ENCODE measurements around the gene TNNC2.

Gene TNNC2

GRCh38 chr20:45861221-45862075 lies 34.3 kb upstream of the TNNC2 start:
- TF ChIP-seq SPI1 (IDR thresholded peaks at IDR 0.05; ENCODE audit: low read depth, low read length) (no peak), POLR2A (IDR thresholded peaks at IDR 0.05; ENCODE audit: low read depth, low read length) (no peak), PAX5 (IDR thresholded peaks at IDR 0.05; ENCODE audit: insufficient read depth, low read length, severe bottlenecking) (no peak), TAF1 (IDR thresholded peaks at IDR 0.05; ENCODE audit: low read depth, low read length) (no peak), POLR2AphosphoS5 (IDR thresholded peaks at IDR 0.05; ENCODE audit: low read depth, low read length) (no peak), POU2F2 (IDR thresholded peaks at IDR 0.05; ENCODE audit: low read depth, low read length) (no peak)
- DNase-seq (ENCODE audit: insufficient read length, low spot score) (no peak), FAIRE-seq (no peak)

- DNase-seq (ENCODE audit: insufficient read length, low spot score) (no peak), FAIRE-seq (no peak)
- TF ChIP-seq POU2F2 (IDR thresholded peaks at IDR 0.05; ENCODE audit: low read depth, low read length) (no peak), TAF1 (IDR thresholded peaks at IDR 0.05; ENCODE audit: low read depth, low read length) (no peak), SPI1 (IDR thresholded peaks at IDR 0.05; ENCODE audit: low read depth, low read length) (no peak), POLR2A (IDR thresholded peaks at IDR 0.05; ENCODE audit: low read depth, low read length) (no peak), POLR2AphosphoS5 (IDR thresholded peaks at IDR 0.05; ENCODE audit: low read depth, low read length) (no peak), PAX5 (IDR thresholded peaks at IDR 0.05; ENCODE audit: insufficient read depth, low read length, severe bottlenecking) (no peak)
These were observed 33.6 kb upstream of the TNNC2 start for GRCh38 chr20:45860560-45861220.

GRCh38 chr20:45859916-45860315 lies 32.8 kb upstream of the TNNC2 start:
- no peak for DNase-seq (ENCODE audit: insufficient read length, low spot score)
- no peak for FAIRE-seq

GRCh38 chr20:45857882-45858216 lies 30.7 kb upstream of the TNNC2 start:
- TF ChIP-seq POLR2A (IDR thresholded peaks at IDR 0.05; ENCODE audit: low read depth, low read length) = no peak
- no peak for TF ChIP-seq POU2F2 (IDR thresholded peaks at IDR 0.05; ENCODE audit: low read depth, low read length)
- no peak for TF ChIP-seq TAF1 (IDR thresholded peaks at IDR 0.05; ENCODE audit: low read depth, low read length)
- no peak for TF ChIP-seq SPI1 (IDR thresholded peaks at IDR 0.05; ENCODE audit: low read depth, low read length)
- no peak for TF ChIP-seq POLR2AphosphoS5 (IDR thresholded peaks at IDR 0.05; ENCODE audit: low read depth, low read length)
- TF ChIP-seq PAX5 (IDR thresholded peaks at IDR 0.05; ENCODE audit: insufficient read depth, low read length, severe bottlenecking) = no peak
- no peak for FAIRE-seq
- DNase-seq (ENCODE audit: insufficient read length, low spot score) = peak; percentile 39

More at GRCh38 chr20:45859916-45860315, 32.8 kb upstream of the TNNC2 start:
- TF ChIP-seq POLR2AphosphoS5 (IDR thresholded peaks at IDR 0.05; ENCODE audit: low read depth, low read length) = no peak
- no peak for TF ChIP-seq POU2F2 (IDR thresholded peaks at IDR 0.05; ENCODE audit: low read depth, low read length)
- TF ChIP-seq SPI1 (IDR thresholded peaks at IDR 0.05; ENCODE audit: low read depth, low read length) = no peak
- TF ChIP-seq POLR2A (IDR thresholded peaks at IDR 0.05; ENCODE audit: low read depth, low read length) = no peak
- no peak for TF ChIP-seq PAX5 (IDR thresholded peaks at IDR 0.05; ENCODE audit: insufficient read depth, low read length, severe bottlenecking)
- TF ChIP-seq TAF1 (IDR thresholded peaks at IDR 0.05; ENCODE audit: low read depth, low read length) = no peak

- TF ChIP-seq POLR2A (IDR thresholded peaks at IDR 0.05; ENCODE audit: low read depth, low read length) (peak; percentile 91), POLR2AphosphoS5 (IDR thresholded peaks at IDR 0.05; ENCODE audit: low read depth, low read length) (peak; percentile 95), PAX5 (IDR thresholded peaks at IDR 0.05; ENCODE audit: insufficient read depth, low read length, severe bottlenecking) (no peak), TAF1 (IDR thresholded peaks at IDR 0.05; ENCODE audit: low read depth, low read length) (peak; percentile 97), SPI1 (IDR thresholded peaks at IDR 0.05; ENCODE audit: low read depth, low read length) (peak; percentile 51), POU2F2 (IDR thresholded peaks at IDR 0.05; ENCODE audit: low read depth, low read length) (peak; percentile 50; the same call in 1 of the 2 replicates)
- DNase-seq (ENCODE audit: insufficient read length, low spot score) (peak; percentile 97), FAIRE-seq (peak; percentile 90)
These were observed 30.2 kb upstream of the TNNC2 start, which contains the start of the genes ACOT8 and ZSWIM3 for GRCh38 chr20:45857114-45857881. Gene ACOT8 (minus strand): TSS chr20:45857392. CDS start chr20:45857315, 77 bp downstream. Gene ZSWIM3 (plus strand): TSS chr20:45857614. CDS start chr20:45857826, 212 bp downstream.

- DNase-seq (ENCODE audit: insufficient read length, low spot score) (no peak), FAIRE-seq (no peak)
- TF ChIP-seq POLR2A (IDR thresholded peaks at IDR 0.05; ENCODE audit: low read depth, low read length) (no peak), POLR2AphosphoS5 (IDR thresholded peaks at IDR 0.05; ENCODE audit: low read depth, low read length) (no peak)
These were observed 26.4 kb upstream of the TNNC2 start for GRCh38 chr20:45853484-45853883.

GRCh38 chr20:45852326-45852725 lies 25.2 kb upstream of the TNNC2 start:
- DNase-seq (ENCODE audit: insufficient read length, low spot score) = no peak
- TF ChIP-seq POU2F2 (IDR thresholded peaks at IDR 0.05; ENCODE audit: low read depth, low read length) = no peak
- no peak for TF ChIP-seq SPI1 (IDR thresholded peaks at IDR 0.05; ENCODE audit: low read depth, low read length)
- TF ChIP-seq POLR2AphosphoS5 (IDR thresholded peaks at IDR 0.05; ENCODE audit: low read depth, low read length) = no peak
- TF ChIP-seq TAF1 (IDR thresholded peaks at IDR 0.05; ENCODE audit: low read depth, low read length) = no peak
- no peak for TF ChIP-seq POLR2A (IDR thresholded peaks at IDR 0.05; ENCODE audit: low read depth, low read length)
- TF ChIP-seq PAX5 (IDR thresholded peaks at IDR 0.05; ENCODE audit: insufficient read depth, low read length, severe bottlenecking) = no peak
- FAIRE-seq = no peak

GRCh38 chr20:45851501-45851900 lies 24.4 kb upstream of the TNNC2 start:
- no peak for DNase-seq (ENCODE audit: insufficient read length, low spot score)
- FAIRE-seq = no peak
- TF ChIP-seq POLR2AphosphoS5 (IDR thresholded peaks at IDR 0.05; ENCODE audit: low read depth, low read length) (no peak), POU2F2 (IDR thresholded peaks at IDR 0.05; ENCODE audit: low read depth, low read length) (no peak), POLR2A (IDR thresholded peaks at IDR 0.05; ENCODE audit: low read depth, low read length) (no peak), TAF1 (IDR thresholded peaks at IDR 0.05; ENCODE audit: low read depth, low read length) (no peak), PAX5 (IDR thresholded peaks at IDR 0.05; ENCODE audit: insufficient read depth, low read length, severe bottlenecking) (no peak), SPI1 (IDR thresholded peaks at IDR 0.05; ENCODE audit: low read depth, low read length) (no peak)

GRCh38 chr20:45850926-45851325 lies 23.8 kb upstream of the TNNC2 start:
- DNase-seq (ENCODE audit: insufficient read length, low spot score) (no peak), FAIRE-seq (no peak)
- TF ChIP-seq POLR2AphosphoS5 (IDR thresholded peaks at IDR 0.05; ENCODE audit: low read depth, low read length) (no peak), POU2F2 (IDR thresholded peaks at IDR 0.05; ENCODE audit: low read depth, low read length) (no peak), TAF1 (IDR thresholded peaks at IDR 0.05; ENCODE audit: low read depth, low read length) (no peak), POLR2A (IDR thresholded peaks at IDR 0.05; ENCODE audit: low read depth, low read length) (no peak), PAX5 (IDR thresholded peaks at IDR 0.05; ENCODE audit: insufficient read depth, low read length, severe bottlenecking) (no peak), SPI1 (IDR thresholded peaks at IDR 0.05; ENCODE audit: low read depth, low read length) (no peak)

Data from GM12891 (cell line).